ENCODE results near the gene NOL11.
"Not testable (repeated sequence)": the region's sequence is repeated elsewhere in the genome, so short reads cannot be mapped to it uniquely, and the experiment has no call there.

Gene NOL11

GRCh38 chr17:67756766-67757165 is 39.0 kb downstream of the NOL11 start:
- DNase-seq: not testable (repeated sequence)

- DNase-seq: peak; percentile 59
Measured at GRCh38 chr17:67759355-67760171, 41.8 kb downstream of the NOL11 start.

- no peak for DNase-seq
Measured at GRCh38 chr17:67765623-67766022, 47.9 kb downstream of the NOL11 start.

GRCh38 chr17:67769231-67769630 is 51.5 kb downstream of the NOL11 start:
- no peak for DNase-seq

- no peak for DNase-seq
Measured at GRCh38 chr17:67770539-67770938, 52.8 kb downstream of the NOL11 start.

- DNase-seq: no peak
Measured at GRCh38 chr17:67772679-67773078, 54.9 kb downstream of the NOL11 start.

- no peak for DNase-seq
Measured at GRCh38 chr17:67773246-67773645, 55.5 kb downstream of the NOL11 start.

GRCh38 chr17:67779098-67779672 is 61.4 kb downstream of the NOL11 start:
- DNase-seq: peak; percentile 34

GRCh38 chr17:67784364-67785121 is 66.8 kb downstream of the NOL11 start:
- no peak for DNase-seq

- no peak for DNase-seq
Measured at GRCh38 chr17:67785122-67785477, 67.4 kb downstream of the NOL11 start.

GRCh38 chr17:67785504-67785903 is 67.8 kb downstream of the NOL11 start:
- no peak for DNase-seq
